Loucy (cell line): ENCODE data around the gene SEC14L1.

ENCODE experiments used
- CTCF ChIP-seq: fragments of 200-600 bp; sonication (generic); conservative IDR thresholded peaks from 2 replicates; pipeline ENCODE4 v1.5.1; 2014; ENCODE audit warnings: mild to moderate bottlenecking, antibody characterized with exemption, low read length
- EZH2phosphoT487 ChIP-seq: fragments of 200-600 bp; IDR thresholded peaks from 2 replicates; pipeline ENCODE4 v1.6.1; 2018; ENCODE audit warnings: antibody characterized with exemption, mild to moderate bottlenecking, moderate library complexity, borderline replicate concordance

- TF ChIP-seq CTCF (no peak), EZH2phosphoT487 (no peak)
Observed at GRCh38 chr17:77209330-77209748, 68.6 kb downstream of the SEC14L1 start.
